Fibroblast of lung (primary cell): ENCODE measurements around the gene LYL1.

Experiments
- CTCF ChIP-seq, 2 donors: IDR thresholded peaks in 1 of 2; conservative IDR thresholded peaks in 1 of 2; 1 replicate in 1 of 2; 2 replicates in 1 of 2; pipeline ENCODE4 v1.5.1; 2011 to 2012; ENCODE audit warnings: low read length in 2 of 2, control low read depth in 1 of 2, inconsistent platforms in 1 of 2, low read depth in 1 of 2, mild to moderate bottlenecking in 1 of 2
- EZH2 ChIP-seq: IDR thresholded peaks from 2 replicates; pipeline ENCODE4 v1.5.1; 2012; ENCODE audit warnings: low read length, control low read depth, mild to moderate bottlenecking; ENCODE audit errors: missing control alignments

GRCh38 chr19:13127811-13128575 is 25.3 kb upstream of the LYL1 start:
- TF ChIP-seq CTCF (conservative IDR thresholded peaks at IDR 0.05 in 1 of 2, IDR thresholded peaks at IDR 0.05 in 1 of 2; ENCODE audit: low read depth in 1 of 2, low read length in 2 of 2) = no peak
- TF ChIP-seq EZH2 = no peak
